NK-92 treated with Interleukin-12 subunit alpha and Interleukin-12 subunit beta, amount 100 ng/mL, for 24 hours (cell line): ENCODE data around the gene RAB4B.
"Not testable (repeated sequence)": the region's sequence is repeated elsewhere in the genome, so short reads cannot be mapped to it uniquely, and the experiment has no call there.

Source experiments
- DNase-seq: peaks from one replicate; lab custom pipeline; 2025; lab: John Stamatoyannopoulos, UW

Gene RAB4B, protein sequence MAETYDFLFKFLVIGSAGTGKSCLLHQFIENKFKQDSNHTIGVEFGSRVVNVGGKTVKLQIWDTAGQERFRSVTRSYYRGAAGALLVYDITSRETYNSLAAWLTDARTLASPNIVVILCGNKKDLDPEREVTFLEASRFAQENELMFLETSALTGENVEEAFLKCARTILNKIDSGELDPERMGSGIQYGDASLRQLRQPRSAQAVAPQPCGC

DNA sequence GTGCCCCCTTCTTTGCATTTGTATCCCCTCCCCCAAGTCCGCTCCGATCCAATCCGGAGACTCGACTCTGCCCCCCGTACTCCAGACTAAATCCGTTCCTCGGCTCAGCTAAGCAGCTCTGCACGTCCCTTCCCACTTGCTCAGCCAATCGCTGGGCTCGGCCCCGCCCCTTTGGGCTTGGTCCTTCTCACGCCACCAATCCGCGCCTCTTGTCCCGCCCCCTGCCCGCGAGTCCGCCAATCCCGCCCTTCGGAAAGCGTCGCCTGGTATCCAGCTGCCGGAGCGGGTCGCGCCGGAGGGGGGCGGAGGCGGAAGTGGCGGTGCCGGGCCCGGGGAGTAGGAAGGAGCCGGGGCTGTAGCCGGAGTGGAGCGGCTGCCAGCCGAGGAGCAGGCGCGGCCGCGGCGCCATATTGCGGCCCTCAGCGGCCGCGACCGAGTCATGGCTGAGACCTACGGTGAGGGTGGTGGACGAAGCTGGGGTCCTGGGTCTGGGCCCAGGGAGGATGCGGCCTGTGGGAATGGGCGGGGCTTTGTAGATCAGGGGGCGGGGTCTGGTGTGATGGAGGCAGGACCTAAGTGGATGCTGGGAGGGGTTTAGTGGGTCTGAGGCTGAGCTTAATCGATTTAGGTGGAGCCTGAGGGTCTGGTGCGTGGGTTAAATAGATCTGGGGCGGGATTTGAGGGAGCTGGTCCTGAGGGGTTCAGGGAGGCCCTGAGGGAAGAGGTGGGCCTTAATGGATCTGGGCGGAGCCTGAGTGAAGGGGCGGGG is at the start of gene RAB4B:
Gene RAB4B, plus strand, starts transcription at position 311 of the 769 bp plus-strand sequence. Its CDS starts 129 bp downstream, at position 440.
- peak; percentile 99 for DNase-seq

DNA sequence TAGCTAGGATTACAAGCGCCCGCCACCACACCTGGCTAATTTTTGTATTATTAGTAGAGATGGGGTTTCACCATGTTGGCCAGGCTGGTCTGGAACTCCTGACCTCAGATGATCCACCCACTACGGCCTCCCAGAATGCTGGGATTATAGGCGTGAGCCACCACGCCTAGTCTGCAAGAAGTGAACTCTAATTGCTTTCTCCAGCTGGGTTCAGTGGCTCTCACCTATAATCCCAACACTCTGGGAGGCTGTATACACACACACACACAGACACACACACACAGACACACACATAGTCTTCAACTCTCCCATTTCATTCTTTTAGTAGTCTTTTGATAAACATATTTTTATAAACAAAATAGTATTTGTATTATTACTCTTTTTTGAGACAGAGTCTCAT is 48.0 kb upstream of the RAB4B start:
- DNase-seq: not testable (repeated sequence)

DNA sequence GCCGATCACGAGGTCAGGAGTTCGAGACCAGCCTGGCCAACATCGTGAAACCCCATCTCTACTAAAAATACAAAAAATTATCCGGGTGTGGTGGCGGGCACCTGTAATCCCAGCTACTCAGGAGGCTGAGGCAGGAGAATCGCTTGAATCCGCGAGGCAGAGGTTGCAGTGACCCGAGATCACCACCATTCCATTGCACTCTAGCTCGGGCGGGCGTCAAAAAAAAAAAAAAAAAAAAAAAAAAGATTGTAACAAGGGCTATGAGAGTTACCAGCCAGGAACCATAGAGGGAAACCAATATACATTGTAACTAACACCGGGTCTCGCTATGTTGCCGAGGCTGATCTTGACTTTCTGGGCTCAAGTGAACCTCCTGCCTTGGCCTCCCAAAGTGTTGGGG is 45.7 kb upstream of the RAB4B start:
- DNase-seq: not testable (repeated sequence)

DNA sequence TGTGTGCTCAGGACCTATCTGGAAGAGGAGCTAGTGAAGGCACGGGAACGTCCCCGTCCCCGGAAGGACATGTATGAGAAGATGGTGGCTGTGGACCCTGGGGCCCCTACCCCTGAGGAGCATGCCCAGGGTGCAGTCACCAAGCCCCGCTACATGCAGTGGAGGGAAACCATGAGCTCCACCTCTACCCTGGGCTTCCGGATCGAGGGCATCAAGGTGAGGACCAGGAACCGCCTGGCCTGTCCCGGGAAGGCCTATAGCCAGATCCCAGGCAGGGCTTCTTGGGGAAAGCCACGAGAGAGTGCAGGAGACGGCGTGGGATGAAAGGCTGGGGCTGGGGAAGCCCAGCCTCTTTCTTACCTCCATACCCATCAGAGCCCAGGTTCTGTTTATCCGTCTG is 44.9 kb upstream of the RAB4B start:
- no peak for DNase-seq

DNA sequence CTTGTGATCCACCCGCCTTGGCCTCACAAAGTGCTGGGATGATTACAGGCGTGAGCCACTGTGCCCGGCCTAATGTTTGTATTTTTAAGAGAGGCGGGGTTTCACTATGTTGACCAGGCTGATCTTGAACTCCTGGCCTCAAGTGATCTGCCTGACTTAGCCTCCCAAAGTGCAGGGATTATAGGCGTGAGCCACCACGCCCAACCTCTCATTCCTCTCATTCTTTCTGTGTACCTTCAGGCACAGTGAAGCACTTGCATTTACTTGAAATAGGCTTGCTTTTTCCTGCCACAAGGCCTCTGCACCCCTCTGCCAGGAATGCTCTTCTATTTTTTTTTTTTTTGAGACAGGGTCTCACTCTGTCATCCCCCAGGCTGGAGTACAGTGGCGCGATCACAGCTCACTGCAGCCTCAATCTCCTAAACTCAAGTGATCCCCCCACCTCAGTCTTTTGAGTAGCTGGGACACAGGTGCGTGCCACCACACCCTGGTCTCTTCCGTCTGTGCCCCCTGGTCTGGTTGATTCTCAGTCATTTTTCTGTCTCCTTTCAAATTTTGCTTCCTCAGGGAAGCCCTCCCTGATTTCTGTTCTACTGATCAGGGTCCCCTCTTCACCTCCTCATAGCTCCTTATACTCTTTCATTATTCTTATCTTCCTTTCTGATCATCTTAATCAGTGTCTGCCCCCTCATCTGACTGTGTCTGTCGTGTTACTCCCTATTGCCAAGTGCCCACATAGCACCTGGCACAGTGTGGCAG is 42.9 kb upstream of the RAB4B start:
- DNase-seq: no peak

DNA sequence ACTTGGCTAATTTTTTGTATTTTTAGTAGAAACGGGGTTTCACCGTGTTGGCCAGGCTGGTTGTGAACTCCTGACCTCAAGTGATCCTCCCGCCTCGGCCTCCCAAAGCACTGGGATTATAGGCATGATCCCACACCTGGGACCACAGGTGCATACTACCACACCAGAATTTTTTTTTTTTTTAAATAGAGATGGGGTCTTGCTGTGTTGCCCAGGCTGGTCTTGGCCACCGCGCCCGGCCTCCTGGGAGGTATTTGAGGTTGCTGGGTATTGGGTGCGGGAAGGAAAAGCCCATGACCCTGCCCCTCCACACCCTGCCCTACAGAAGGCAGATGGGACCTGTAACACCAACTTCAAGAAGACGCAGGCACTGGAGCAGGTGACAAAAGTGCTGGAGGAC is 41.4 kb upstream of the RAB4B start:
- DNase-seq: no peak

DNA sequence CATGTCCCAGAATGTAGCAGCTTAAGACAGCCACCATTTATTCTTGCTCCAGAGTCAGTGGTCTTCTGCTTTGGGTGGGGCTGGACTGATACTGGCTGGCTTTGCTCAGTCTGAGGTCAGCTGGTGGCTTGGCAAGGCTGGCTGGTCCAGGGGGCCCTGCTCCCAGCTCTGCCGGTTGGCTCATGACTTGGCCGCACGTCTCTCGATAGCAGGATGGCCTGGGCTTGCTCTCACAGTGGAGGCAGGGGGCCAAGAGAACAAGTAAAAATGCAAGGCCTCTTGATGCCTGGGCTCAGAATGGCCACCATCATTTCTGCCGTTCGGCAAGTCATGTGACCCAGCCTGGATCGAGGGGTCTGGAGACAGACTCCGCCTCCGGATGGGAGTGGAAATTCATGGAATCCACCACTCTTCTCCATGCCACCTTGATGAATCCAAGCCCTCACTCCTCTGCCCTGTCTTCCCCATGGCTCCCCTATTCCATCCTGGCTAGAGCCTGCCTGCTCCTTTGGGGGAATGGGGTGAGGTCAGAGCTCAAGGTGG is 40.9 kb upstream of the RAB4B start:
- no peak for DNase-seq

DNA sequence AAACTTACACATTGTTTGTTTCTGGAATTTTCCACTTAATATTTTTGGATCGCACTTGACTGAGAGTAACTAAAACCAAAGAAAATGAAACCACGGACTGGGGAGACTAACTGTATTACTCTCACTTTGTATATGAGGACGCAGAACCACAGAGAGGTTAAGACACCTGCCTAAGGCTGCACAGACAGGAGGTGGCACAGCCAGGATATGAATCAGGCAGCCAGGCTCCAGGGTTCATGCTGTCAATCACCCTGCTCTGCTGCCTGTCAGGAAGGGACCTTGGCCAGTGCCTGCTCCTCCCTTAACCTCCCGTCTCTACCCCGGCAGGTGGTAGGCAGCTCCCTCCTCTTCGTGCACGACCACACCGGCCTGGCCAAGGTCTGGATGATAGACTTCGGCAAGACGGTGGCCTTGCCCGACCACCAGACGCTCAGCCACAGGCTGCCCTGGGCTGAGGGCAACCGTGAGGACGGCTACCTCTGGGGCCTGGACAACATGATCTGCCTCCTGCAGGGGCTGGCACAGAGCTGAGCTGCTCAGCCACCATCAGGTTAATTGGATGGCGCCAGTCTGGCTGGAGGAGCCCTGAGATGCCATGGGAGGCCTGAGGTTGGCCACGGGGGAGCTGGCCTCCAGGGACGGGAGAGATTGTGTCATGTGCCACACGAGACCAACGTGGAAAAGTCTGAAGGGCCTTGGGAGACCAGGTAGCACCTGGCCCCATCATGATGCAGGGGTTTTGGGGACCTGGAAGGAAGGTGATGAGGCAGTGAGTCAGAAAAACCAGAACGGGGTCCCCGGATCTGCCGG is 38.8 kb upstream of the RAB4B start:
- no peak for DNase-seq

DNA sequence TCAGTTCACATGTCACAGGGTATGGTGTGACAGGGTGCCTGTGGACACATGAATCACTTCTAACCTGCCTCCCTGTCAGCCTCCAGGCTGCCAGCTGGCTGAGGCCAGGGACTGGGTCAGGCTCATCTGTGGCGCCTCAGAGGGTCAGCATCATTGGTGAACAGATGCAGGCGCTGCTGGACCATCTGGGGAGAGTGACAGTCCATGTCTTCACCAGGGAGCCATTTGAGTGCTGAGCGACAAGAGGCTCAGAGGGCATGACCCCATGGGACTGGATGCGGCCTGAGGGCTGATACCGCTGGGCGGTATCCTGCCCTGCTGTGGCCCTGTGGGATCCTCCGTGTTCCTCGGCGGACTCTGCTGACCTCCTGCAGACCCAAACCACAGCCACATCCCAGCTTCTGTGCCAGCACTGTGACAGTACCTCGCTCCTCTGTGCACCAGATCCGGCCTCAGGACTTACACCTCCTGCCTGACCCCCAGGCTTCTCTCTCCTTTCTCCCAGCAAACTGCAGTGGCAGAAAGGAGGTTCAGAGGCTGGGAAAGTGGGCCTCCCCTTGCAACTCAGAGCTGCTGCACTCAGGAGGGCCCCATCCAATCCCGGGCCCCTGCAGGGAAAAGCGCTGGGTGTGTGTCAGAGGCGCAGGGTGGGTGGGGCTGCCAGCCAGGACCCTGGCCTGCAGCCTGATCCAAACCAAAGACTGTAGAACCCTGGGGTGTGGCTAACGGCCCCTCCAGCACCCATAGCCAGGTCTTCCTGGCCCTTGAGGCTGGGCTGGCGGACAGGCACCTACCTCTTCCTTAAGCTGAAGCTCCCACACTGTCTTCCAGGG is 38.0 kb upstream of the RAB4B start:
- no peak for DNase-seq

DNA sequence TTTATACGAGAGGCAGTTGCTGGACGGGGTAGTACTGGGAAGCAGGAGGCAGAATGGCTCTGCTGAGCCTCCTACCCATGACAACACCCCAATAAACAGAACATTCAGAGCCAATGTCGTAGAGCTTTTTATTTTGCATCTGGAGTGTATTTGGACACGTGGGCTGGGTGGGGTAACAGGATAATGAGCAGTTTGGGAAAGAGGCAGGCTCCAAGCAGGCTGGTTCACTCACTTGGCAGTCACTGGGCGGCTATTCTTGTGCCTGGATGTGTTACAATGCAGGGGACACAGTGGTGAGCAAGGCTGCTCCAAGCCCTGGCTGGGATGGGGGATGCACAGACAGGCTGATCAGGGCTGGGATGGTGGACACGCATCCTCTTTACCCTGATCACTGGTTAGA is 37.3 kb upstream of the RAB4B start:
- DNase-seq: no peak

DNA sequence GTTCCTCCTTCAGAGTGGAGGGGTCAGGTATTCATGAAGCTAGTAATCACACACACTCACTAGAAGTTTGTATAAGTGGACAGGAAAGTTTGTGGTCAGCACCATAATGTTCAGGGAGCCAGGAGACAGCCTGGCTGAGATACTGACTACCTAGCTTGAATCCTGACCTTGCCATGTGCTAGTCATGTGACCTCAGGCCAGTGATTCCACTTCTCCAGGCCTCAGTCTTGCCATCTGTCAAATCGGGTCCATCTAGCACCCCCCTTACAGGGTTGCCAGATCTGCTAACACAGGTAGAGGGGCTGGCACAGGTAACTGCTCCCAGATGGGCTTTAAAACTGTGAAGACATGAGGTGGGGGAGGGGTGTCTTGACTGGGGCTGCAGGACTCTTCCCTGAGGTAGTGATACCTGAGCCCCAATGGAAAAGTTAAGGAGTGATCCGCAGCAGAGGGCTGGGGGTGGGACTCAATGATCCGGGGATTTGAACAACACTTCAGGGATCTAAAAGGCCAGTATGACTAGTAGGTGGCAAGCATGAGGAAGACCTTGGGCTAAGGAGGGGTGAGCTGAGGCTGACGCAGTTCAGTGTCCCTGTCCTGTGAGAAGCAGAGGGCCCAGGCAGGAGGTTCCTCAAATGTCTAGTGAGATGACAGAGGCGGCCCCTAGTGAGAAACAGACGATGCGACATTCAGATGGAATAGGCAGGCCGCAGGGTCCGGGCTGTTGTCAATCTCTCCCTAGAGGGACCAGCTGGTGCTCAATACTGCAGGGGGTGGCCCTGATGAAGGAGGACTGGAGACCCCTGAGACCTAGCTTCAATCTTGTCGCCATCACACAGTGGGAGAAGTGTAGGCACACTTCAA is 36.3 kb upstream of the RAB4B start:
- DNase-seq: no peak

DNA sequence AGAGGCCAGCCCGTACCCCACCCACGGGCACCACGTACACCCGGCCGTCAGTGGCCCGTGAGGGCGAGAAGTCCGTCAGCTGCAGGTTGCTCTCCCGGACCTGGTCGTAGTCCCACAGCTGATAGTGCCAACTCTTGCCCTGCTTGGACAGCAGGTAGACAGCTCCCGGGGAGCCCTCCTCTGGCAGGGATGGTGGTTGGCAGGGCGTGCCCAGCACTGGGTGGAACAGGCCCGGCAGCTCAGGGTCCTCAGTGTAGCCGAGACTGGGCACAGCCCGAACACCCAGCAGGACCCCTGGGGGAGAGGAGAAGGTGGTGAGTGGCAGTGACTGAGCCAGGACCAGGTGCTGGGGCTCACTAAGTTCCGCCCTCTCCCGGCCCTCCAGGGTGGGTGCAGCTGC is 35.6 kb upstream of the RAB4B start:
- no peak for DNase-seq

DNA sequence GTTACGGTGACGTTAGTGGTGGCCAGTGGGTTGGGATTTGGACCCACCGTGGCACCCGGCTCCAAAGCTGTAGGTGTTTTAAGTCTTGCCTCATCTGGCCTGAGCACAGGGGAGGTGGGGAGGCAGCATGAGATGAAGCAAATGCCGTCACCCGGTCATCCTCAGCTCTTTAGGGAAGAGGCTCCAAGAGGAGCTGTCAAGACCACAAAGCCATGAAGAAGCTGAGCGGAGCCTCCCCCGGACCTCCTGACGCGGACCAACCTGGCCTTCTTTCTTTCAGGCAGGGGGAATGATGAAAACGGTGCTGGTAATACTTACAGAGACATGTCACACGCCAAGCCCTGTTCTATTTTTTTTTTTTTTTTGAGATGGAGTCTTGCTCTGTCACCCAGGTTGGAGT is 35.2 kb upstream of the RAB4B start:
- no peak for DNase-seq

DNA sequence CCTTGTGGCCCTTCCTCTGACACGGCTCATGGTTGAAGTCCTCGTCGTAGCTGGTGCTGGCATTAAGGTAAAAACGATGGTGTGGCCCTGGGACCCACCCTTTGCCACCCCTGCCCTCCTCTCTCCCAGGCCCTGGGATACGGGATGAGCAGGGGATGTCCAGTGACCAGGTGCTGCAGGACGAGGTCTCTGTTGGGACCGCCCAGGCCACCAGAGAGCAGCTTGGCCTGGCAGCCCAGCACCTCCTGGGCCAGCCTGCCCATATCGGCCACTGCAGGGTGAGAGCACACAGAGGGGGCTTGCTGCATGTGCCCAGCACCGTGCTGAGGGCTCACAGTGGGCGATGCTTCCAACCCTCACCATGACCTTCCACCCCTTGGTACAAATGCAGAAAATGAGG is 34.1 kb upstream of the RAB4B start:
- no peak for DNase-seq

DNA sequence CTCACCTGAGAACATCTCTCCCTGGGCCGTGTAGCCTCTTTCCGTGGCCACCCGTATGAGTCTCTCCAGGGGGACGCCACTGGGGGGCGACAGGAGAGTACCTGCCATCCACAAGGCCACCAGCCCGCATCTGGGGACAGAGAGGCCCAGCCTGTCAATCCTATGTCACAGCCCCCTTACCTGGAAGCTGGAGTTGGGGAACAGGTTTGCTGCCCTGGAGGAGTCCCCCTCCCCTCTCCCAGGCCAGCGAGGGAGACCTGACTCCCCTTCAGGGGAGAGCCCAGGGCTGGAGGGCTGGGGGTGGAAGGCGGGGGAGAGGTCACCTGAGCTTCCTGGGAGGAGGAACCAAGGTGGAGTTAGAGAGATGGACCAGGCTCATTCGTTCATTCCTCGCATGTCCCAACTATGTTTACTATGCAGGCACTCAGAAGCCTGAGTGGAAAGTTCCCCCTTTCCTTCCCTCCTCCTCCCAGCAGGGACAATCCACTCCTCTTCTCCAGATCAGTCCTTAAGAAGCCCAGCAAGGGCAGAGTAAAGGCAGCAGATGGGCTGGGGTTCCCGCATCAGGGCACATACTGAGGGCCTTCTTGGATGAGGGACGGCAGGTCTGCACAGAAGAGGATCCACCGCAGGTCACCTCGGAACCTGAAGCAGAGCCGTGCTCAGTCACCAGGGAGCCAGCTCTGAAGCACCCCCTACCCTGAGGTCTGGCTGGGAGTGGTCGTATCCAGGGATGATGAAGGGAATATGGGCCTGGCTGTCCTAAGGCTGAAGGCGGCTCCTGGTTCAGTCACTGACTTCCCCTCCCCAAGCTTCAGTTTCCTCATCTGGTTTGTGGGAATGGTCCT is 33.3 kb upstream of the RAB4B start:
- no peak for DNase-seq

DNA sequence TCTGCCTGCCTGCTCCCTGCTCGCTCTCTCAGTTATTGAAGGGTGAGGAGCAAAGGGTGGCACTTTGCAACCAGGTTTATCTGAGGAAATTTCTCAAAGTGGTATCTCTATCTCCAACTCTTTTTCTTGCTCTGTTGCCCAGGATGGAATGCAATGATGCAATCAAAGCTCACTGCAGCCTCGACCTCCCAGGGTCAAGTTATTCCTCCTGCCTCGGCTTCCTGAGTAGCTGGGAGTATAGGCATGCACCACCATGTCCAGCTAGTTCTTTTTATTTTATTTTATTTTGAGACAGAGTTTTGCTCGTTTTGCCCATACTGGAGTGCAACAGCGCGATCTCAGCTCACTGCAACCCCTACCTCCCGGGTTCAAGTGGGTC is 32.7 kb upstream of the RAB4B start:
- no peak for DNase-seq

DNA sequence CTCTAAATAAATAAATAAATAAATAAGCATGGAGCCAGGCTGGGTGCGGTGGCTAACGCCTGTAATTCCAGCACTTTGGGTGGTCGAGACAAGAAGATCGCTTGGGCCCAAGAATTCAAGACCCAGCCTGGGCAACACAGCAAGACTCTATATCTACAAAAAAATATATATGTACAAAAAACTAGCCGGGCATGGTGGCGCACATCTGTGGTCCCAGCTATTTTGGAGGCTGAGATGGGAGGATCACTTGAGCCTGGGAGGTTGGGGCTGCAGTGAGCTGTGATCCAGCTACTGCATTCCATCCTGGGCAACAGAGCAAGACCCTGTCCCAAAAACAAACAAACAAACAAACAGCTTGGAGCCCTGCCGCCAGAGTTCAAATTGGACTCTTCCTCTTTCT is 30.5 kb upstream of the RAB4B start:
- DNase-seq: no peak

DNA sequence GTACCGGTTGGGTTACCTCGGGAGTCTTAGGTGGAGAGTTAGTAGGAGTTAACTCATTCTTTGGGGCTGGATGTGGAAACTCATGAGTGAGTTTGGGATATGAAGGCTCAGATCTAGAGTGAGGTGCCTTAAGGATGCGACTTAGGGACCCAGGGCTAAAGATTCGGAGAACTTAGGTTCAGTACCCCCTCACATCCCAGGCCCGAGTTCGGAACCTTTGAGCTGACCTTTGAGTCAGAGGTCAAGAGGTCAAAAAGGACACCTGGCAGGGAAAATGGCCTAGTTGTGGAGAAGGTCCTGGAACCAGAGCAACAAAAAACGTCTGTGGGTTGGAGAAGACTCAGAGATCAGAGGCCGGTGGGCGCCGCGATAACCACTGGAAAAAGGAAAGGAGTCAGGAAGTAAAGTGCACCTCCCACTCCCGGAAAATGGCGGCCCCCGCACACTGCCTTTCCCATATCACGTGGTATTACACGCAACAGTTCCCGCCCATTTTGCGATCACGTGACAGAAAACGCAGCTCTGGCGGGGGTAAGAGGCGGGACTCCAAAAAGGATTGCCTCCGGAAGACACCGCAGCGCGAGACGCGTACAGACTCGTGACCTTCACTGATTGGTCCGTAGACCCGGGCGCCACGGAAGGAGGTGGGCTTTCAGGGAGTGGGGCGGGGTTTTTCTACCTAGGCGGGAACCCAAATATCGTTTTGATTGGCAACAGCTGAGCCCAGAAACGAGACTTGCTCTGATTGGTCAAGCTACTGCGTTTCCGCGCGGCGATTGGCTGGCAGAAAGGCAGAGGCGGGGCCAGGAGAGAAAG is 27.8 kb upstream of the RAB4B start, which contains the start of gene ACTMAP:
Gene ACTMAP, minus strand, starts transcription at position 420 of the 816 bp plus-strand sequence. CDS start 674 bp downstream, outside the sequence.
- peak; percentile 99 for DNase-seq
